ENCODE measurements around the gene TBC1D20.
A peak's percentile ranks its signal among the peaks of the same experiment; 100 is the strongest.
"Not testable (repeated sequence)": the region's sequence is repeated elsewhere in the genome, so short reads cannot be mapped to it uniquely, and the experiment has no call there.

The TBC1D20 gene

GRCh38 chr20:402898-403581 is 59.3 kb downstream of the TBC1D20 start:
- no peak for DNase-seq

- no peak for DNase-seq
Observed at GRCh38 chr20:402496-402885, 59.8 kb downstream of the TBC1D20 start.

GRCh38 chr20:401682-402495 is 60.4 kb downstream of the TBC1D20 start:
- DNase-seq: no peak

GRCh38 chr20:400454-401275 is 61.7 kb downstream of the TBC1D20 start:
- peak in 4 of 51 donors; percentile 6 to 58 (median 21) for DNase-seq

- peak in 1 of 51 donors; percentile 58 for DNase-seq
Observed at GRCh38 chr20:400128-400453, 62.2 kb downstream of the TBC1D20 start.

GRCh38 chr20:399182-399707 is 63.1 kb downstream of the TBC1D20 start:
- DNase-seq: no peak

- no peak for DNase-seq
Observed at GRCh38 chr20:397432-398237, 64.7 kb downstream of the TBC1D20 start.

GRCh38 chr20:396619-397431 is 65.5 kb downstream of the TBC1D20 start:
- DNase-seq: no peak

- no peak for DNase-seq
Observed at GRCh38 chr20:396252-396618, 66.1 kb downstream of the TBC1D20 start.

- DNase-seq: not testable (repeated sequence)
Observed at GRCh38 chr20:393296-393695, 69.0 kb downstream of the TBC1D20 start.

- DNase-seq: no peak
Observed at GRCh38 chr20:391041-391711, 71.2 kb downstream of the TBC1D20 start.

GRCh38 chr20:389220-389619 is 73.1 kb downstream of the TBC1D20 start:
- DNase-seq: no peak

GRCh38 chr20:388034-388994 is 74.0 kb downstream of the TBC1D20 start:
- no peak for DNase-seq

GRCh38 chr20:387520-387919 is 74.8 kb downstream of the TBC1D20 start:
- no peak for DNase-seq

GRCh38 chr20:386634-387033 is 75.7 kb downstream of the TBC1D20 start:
- DNase-seq: not testable (repeated sequence)

All from hypothalamus (tissue), 51 donors.